ENCODE measurements around the gene MESP1.

Gene MESP1

GRCh38 chr15:89784686-89784960, 33.6 kb upstream of the MESP1 start:
- no peak for TF ChIP-seq GATA3 (IDR thresholded peaks at IDR 0.05; ENCODE audit: low read depth, low read length)
- no peak for TF ChIP-seq GATA2 (IDR thresholded peaks at IDR 0.05; ENCODE audit: low read depth, low read length)

GRCh38 chr15:89783861-89784685, 33.0 kb upstream of the MESP1 start:
- no peak for TF ChIP-seq GATA3 (IDR thresholded peaks at IDR 0.05; ENCODE audit: low read depth, low read length)
- no peak for TF ChIP-seq GATA2 (IDR thresholded peaks at IDR 0.05; ENCODE audit: low read depth, low read length)

DNA sequence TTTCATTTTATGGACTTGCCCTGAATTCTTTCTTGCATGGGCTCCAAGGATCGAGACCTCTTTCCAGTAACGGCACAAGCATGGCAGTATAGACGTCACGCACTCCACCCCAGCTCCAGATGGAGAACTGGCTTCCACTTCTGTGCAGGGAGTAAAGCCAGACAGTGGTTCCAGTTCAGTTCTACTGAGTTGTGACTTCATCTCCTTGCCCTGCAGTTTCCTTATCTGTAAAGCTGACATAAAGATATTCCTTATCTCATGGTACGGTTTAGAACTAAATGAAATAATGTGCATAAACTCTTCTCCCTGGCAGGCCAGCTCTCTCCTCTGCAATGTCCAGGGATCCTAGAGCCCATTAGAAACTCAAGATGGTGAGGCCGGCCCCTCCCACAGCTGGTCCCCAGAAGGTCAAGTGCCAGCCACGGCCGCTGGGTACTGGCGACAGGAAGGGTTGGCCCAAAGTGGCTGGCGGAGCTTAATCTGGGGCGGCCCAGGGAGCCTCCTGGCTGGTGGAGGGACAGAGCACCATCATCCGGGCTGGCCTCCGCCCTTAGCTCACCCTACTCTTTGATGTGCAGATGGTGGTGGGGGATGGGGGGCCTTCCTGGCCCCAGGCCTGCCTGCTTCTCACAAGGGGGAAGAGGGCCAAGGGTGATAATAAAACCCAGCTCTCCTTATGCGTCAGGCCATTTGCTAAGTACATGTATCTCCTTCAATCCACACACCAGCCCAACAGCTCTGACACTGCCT, 32.2 kb upstream of the MESP1 start:
- TF ChIP-seq GATA2 (IDR thresholded peaks at IDR 0.05; ENCODE audit: low read depth, low read length) (no peak), GATA3 (IDR thresholded peaks at IDR 0.05; ENCODE audit: low read depth, low read length) (no peak)

GRCh38 chr15:89781891-89782618, 31.0 kb upstream of the MESP1 start:
- no peak for TF ChIP-seq GATA2 (IDR thresholded peaks at IDR 0.05; ENCODE audit: low read depth, low read length)
- TF ChIP-seq GATA3 (IDR thresholded peaks at IDR 0.05; ENCODE audit: low read depth, low read length) = no peak

DNA sequence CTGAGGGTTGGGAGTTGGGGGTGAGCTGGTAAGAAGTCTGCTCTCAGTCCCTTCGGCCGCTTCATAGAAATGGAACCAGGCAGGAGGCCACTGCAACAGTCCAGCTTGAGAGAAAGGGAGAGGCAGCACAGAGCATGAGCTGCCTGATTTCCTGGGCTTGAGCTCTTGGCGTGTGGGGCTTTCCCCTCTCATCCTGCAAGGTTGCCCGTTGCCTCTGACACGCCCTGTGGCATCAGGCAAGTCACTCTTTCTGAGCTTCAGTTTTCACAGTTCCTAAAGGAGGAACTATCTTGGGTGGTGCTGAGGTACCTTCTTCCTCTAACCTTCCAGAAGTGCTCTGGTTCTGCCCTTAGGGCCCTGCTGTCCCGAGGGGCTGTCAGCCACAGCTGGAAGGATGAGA, 30.0 kb upstream of the MESP1 start:
- TF ChIP-seq GATA3 (IDR thresholded peaks at IDR 0.05; ENCODE audit: low read depth, low read length) = no peak
- no peak for TF ChIP-seq GATA2 (IDR thresholded peaks at IDR 0.05; ENCODE audit: low read depth, low read length)

DNA sequence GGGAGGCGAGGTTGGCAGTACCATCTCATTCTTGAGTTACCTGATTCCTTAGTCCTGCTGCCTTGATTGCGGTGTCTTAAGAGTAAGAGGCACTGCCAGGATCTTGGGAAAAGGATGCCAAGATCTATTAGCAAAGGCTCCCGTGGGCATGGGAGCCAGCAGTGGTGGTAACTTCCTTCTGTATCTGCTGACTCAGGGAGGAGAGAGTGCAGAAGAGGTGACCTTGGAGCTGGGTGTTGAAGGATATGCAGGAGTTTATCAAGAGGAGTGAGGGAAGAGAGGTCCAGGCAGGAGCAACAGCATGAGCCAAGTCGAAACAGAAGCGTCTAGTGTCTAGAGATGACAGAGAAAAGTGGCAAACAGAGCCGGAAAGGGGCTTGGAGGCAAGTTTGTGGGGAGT, 29.6 kb upstream of the MESP1 start:
- TF ChIP-seq GATA2 (IDR thresholded peaks at IDR 0.05; ENCODE audit: low read depth, low read length) = no peak
- no peak for TF ChIP-seq GATA3 (IDR thresholded peaks at IDR 0.05; ENCODE audit: low read depth, low read length)

DNA sequence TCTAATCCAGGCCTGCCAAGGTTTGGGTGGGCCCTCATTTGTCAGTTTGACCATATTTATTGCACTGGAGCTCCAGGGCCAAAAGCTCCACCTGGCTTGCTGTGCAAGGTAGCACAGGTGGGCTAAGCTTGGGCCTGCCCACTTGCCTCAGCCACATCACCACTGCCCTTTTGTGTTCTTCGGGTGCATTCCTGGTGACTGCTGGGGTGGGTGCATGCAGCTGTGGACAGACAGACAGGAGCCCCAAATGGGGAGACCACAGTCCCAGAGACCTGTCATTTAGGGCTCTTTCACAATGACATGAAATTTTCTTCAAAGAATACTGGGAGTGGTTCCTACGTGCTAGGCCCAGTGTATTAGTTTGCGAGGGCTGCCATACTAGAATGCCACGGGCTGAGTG, 27.8 kb upstream of the MESP1 start:
- TF ChIP-seq GATA3 (IDR thresholded peaks at IDR 0.05; ENCODE audit: low read depth, low read length) (no peak), GATA2 (IDR thresholded peaks at IDR 0.05; ENCODE audit: low read depth, low read length) (no peak)

GRCh38 chr15:89777782-89778380, 26.8 kb upstream of the MESP1 start:
- TF ChIP-seq GATA2 (IDR thresholded peaks at IDR 0.05; ENCODE audit: low read depth, low read length) (no peak), GATA3 (IDR thresholded peaks at IDR 0.05; ENCODE audit: low read depth, low read length) (no peak)

DNA sequence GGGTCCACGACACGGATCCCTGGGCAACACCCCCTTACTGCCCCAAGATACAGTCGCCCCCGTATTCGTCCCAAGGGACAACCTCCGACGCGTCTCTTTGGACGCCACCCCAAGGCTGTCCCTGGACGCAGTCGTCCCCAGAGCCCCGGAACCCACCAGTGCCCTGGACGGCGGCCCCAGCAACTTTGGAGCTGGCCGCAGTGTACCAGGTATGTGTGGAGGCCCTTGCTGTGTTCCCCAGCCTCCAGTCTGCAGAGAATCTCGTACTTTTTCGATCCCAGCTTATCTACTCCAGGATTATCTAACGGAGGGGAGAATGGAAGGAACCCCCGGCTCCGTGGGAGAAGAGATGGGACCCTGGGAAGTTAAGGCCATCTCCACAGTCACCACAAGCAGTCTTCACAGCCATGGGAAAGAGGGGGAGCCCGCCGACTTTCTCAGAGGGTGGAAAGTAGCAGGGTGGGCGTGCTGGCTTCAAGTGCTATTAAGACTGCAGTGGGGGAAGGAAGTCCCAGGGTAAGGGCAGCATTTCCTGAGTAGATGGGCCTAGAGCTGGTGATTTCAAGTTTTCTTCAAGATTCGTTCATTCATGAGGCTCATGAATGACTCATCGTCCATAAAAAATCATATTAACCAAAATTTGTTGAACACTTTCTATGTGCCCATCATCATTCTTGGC, 26.2 kb upstream of the MESP1 start:
- no peak for TF ChIP-seq GATA2 (IDR thresholded peaks at IDR 0.05; ENCODE audit: low read depth, low read length)
- no peak for TF ChIP-seq GATA3 (IDR thresholded peaks at IDR 0.05; ENCODE audit: low read depth, low read length)

GRCh38 chr15:89776274-89777072, 25.4 kb upstream of the MESP1 start, which contains the start of gene MESP2:
Gene MESP2 (plus strand): TSS chr15:89776332. CDS start chr15:89776358, 26 bp downstream.
- no peak for TF ChIP-seq GATA2 (IDR thresholded peaks at IDR 0.05; ENCODE audit: low read depth, low read length)
- no peak for TF ChIP-seq GATA3 (IDR thresholded peaks at IDR 0.05; ENCODE audit: low read depth, low read length)

DNA sequence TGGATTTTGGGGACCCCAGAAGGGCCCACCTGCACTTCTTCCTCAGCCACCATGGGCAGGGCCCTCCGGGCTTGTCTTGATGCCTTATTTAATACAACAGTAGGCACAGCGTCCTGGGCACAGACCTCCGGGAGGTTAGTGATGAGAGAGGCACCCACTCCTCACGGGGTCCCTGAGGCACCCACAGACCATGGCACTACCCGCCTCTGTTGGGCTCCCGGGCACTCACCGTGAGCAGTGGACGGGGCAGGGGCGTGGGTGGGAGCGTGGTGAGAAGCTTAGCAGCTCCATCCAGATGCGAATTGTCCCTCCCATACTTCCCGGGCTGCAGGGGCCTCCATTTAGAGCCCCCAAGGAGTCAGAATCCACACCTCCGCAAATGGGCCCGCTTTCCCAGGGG, 24.8 kb upstream of the MESP1 start:
- TF ChIP-seq GATA2 (IDR thresholded peaks at IDR 0.05; ENCODE audit: low read depth, low read length) (no peak), GATA3 (IDR thresholded peaks at IDR 0.05; ENCODE audit: low read depth, low read length) (no peak)

GRCh38 chr15:89774492-89774891, 23.4 kb upstream of the MESP1 start:
- TF ChIP-seq GATA2 (IDR thresholded peaks at IDR 0.05; ENCODE audit: low read depth, low read length) = no peak
- no peak for TF ChIP-seq GATA3 (IDR thresholded peaks at IDR 0.05; ENCODE audit: low read depth, low read length)
